ENCODE results near the gene HS6ST3.

The HS6ST3 gene

GRCh38 chr13:96661612-96662011, 571.7 kb downstream of the HS6ST3 start:
- DNase-seq (ENCODE audit: low read depth) = no peak

- no peak for DNase-seq (ENCODE audit: low read depth)
These were observed 572.1 kb downstream of the HS6ST3 start for GRCh38 chr13:96662036-96662435.

GRCh38 chr13:96667294-96668018, 577.5 kb downstream of the HS6ST3 start:
- no peak for DNase-seq (ENCODE audit: low read depth)

- no peak for DNase-seq (ENCODE audit: low read depth)
These were observed 581.2 kb downstream of the HS6ST3 start for GRCh38 chr13:96671073-96671472.

GRCh38 chr13:96672016-96672415, 582.1 kb downstream of the HS6ST3 start:
- no peak for DNase-seq (ENCODE audit: low read depth)

GRCh38 chr13:96673825-96674224, 583.9 kb downstream of the HS6ST3 start:
- no peak for DNase-seq (ENCODE audit: low read depth)

- DNase-seq (ENCODE audit: low read depth) = no peak
These were observed 587.1 kb downstream of the HS6ST3 start for GRCh38 chr13:96677029-96677428.

- no peak for DNase-seq (ENCODE audit: low read depth)
These were observed 588.9 kb downstream of the HS6ST3 start for GRCh38 chr13:96678801-96679200.

GRCh38 chr13:96680898-96681297, 591.0 kb downstream of the HS6ST3 start:
- no peak for DNase-seq (ENCODE audit: low read depth)

- no peak for DNase-seq (ENCODE audit: low read depth)
These were observed 591.9 kb downstream of the HS6ST3 start for GRCh38 chr13:96681766-96682165.

GRCh38 chr13:96684469-96684868, 594.6 kb downstream of the HS6ST3 start:
- no peak for DNase-seq (ENCODE audit: low read depth)

- DNase-seq (ENCODE audit: low read depth) = no peak
These were observed 595.0 kb downstream of the HS6ST3 start for GRCh38 chr13:96684907-96685306.

GRCh38 chr13:96686286-96686685, 596.4 kb downstream of the HS6ST3 start:
- DNase-seq (ENCODE audit: low read depth) = no peak

GRCh38 chr13:96687191-96687590, 597.3 kb downstream of the HS6ST3 start:
- no peak for DNase-seq (ENCODE audit: low read depth)

GRCh38 chr13:96690998-96691397, 601.1 kb downstream of the HS6ST3 start:
- no peak for DNase-seq (ENCODE audit: low read depth)

- no peak for DNase-seq (ENCODE audit: low read depth)
These were observed 606.5 kb downstream of the HS6ST3 start for GRCh38 chr13:96696389-96696900.

- DNase-seq (ENCODE audit: low read depth) = no peak
These were observed 610.8 kb downstream of the HS6ST3 start for GRCh38 chr13:96700657-96701056.

GRCh38 chr13:96707146-96707545, 617.2 kb downstream of the HS6ST3 start:
- no peak for DNase-seq (ENCODE audit: low read depth)

- DNase-seq (ENCODE audit: low read depth) = no peak
These were observed 620.4 kb downstream of the HS6ST3 start for GRCh38 chr13:96710166-96710862.

GRCh38 chr13:96720446-96720845, 630.5 kb downstream of the HS6ST3 start:
- no peak for DNase-seq (ENCODE audit: low read depth)

- DNase-seq (ENCODE audit: low read depth) = no peak
These were observed 636.7 kb downstream of the HS6ST3 start for GRCh38 chr13:96726651-96727050.

GRCh38 chr13:96728463-96728862, 638.6 kb downstream of the HS6ST3 start:
- no peak for DNase-seq (ENCODE audit: low read depth)

GRCh38 chr13:96730676-96731075, 640.8 kb downstream of the HS6ST3 start:
- DNase-seq (ENCODE audit: low read depth) = no peak

GRCh38 chr13:96734499-96734898, 644.6 kb downstream of the HS6ST3 start:
- no peak for DNase-seq (ENCODE audit: low read depth)
